GM18951 (cell line): ENCODE measurements around the gene STK32C.

Experiments used
- POLR2A ChIP-seq: IDR thresholded peaks from 4 replicates; pipeline ENCODE4 v1.6.1; 2011; ENCODE audit warnings: mild to moderate bottlenecking; ENCODE audit not compliant: insufficient read length, insufficient read depth; ENCODE audit errors: extremely low read depth
- in situ Hi-C: fragments of 300-500 bp; cut with MboI; formaldehyde crosslinking; loops from one replicate; pipeline ENCODE4 v1.12.0; 2022; ENCODE audit warnings: low sequenced_read_pairs, mixed read lengths, inconsistent platforms; ENCODE audit not compliant: unreplicated experiment

Gene STK32C

DNA sequence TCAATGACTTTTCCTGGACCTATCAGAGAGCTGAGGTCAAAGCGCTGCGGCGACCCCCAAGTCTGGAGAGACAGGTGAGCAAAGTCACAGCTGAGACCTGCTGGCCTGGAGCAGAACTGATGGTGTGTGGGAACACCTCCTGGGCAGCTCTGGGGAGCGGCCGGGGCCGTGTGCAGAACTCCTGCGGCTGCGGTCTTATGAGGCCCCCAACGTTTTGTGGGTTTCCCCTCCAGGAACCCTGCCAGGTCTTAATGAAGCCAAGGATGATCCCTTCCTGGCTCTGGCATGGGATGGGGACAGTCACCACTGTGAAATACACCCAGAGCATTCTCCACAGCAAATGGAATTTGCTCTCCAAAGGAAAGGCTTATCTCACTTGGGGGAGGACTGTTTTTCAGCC, 94.9 kb downstream of the STK32C start:
- no peak for TF ChIP-seq POLR2A
- in situ Hi-C loops = no loop called here

DNA sequence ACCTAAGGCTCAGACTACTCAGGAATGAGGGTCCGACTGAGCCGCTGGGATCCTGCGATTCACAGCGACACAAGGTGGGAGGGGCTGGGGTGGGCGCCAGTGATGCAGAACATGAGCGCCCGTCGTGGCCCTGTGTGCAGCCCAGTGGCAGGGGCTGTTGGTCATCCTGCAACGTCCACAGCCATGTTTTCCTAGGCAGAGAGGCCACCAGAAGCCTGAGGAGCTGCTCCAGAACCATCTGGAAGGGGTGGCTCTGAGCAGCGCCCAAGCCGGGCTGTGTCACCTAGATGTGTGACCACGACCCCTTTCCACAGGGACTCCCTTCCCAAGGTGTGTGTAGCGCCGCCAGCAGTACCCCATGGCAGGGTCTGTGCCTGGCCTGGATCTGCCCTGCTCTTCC, 96.5 kb downstream of the STK32C start:
- no peak for TF ChIP-seq POLR2A
- in situ Hi-C loops = no loop called here

DNA sequence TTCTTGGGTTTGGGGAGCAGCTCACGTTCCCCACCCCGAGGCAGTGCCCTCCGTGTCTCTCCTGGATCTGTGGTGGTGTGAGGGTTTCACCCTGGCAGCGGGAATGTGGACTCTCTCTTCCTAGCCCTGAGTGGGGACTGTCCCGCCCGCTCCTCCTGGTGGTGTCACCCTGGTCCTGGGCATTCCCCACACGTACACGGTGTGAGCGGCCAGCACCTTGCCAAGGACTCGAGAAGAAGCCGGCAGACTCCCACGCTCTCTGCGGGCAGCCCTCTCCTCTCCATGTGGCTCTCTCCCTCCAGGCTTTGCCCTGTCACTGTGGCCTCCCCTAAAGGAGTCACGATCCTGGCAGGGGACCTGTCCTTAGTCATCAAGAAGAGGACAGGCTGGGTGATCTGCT, 97.0 kb downstream of the STK32C start:
- no peak for TF ChIP-seq POLR2A
- in situ Hi-C loops = no loop called here

DNA sequence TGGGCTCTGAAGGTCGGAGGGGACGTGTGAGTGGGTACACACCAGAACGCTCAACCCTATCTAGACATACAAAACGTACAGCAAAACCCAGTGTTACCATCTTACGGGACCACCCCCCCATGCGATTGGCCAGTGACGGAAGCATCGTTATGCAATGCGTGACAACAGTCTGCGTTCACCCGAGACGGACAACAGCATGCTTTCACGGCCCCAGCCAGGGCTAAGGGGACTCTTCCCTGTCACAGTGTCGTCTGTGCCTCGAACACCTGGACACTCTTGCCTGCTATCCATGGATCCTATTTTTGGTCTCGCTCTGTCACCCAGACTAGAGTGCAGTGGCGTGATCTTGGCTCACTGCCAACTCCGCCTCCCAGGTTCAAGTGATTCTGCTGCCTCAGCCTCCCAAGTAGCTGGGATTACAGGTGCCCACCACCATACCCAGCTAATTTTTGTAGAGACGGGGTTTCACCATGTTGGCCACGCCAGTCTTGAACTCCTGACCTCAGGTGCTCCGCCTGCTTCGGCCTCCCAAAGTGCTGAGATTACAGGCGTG, 97.7 kb downstream of the STK32C start:
- in situ Hi-C loops = no loop called here
- TF ChIP-seq POLR2A = no peak

DNA sequence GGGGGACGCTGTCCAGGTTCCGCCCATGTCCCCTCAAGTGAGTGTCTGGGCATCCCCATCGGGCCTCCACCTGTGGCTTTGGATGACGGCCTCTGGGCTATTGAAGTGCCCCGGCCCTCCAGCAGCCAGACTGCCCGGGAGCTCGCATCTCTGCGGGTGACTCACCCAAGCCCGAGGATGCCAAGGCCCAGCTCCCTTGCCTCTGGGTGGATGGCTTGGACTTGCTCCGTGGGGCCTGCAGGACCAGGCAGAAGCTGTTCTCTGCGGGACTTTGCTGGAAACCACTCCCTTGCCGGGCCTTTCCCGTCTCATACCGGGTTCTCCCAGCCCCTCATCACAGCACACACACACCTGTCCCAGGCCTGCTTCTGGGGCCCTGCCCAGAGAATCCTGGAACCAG, 98.6 kb downstream of the STK32C start:
- no peak for TF ChIP-seq POLR2A
- in situ Hi-C loops = no loop called here

DNA sequence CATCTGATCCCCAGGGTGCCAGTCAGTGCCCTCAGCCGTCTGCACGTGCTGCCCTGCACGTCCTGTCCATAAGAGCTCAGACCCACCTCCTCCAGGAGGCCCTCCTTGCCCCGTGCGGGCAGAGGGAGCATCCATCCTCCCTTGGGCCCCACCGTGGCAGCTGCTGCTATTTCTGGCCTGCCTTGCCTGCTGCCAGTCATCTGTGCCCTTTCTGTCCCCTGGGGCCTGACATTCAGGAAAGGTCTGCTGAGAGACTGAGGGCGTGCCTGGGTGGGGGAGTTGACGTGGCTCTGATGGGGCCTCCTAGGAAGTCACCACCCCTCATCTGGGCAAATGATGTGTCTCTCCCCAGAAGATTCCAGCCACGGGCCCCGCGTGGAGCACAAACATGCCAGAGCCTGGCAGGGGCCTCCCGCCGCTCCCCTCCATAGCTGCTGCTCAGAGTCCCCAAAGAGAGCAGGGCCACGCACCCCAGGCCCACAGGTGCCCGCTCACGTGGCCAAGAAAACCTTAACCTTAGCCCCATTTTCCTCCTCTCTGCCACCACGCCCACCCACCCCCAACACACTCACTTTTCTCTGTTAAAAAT, 99.2 kb downstream of the STK32C start:
- TF ChIP-seq POLR2A = no peak
- in situ Hi-C loops = no loop called here

DNA sequence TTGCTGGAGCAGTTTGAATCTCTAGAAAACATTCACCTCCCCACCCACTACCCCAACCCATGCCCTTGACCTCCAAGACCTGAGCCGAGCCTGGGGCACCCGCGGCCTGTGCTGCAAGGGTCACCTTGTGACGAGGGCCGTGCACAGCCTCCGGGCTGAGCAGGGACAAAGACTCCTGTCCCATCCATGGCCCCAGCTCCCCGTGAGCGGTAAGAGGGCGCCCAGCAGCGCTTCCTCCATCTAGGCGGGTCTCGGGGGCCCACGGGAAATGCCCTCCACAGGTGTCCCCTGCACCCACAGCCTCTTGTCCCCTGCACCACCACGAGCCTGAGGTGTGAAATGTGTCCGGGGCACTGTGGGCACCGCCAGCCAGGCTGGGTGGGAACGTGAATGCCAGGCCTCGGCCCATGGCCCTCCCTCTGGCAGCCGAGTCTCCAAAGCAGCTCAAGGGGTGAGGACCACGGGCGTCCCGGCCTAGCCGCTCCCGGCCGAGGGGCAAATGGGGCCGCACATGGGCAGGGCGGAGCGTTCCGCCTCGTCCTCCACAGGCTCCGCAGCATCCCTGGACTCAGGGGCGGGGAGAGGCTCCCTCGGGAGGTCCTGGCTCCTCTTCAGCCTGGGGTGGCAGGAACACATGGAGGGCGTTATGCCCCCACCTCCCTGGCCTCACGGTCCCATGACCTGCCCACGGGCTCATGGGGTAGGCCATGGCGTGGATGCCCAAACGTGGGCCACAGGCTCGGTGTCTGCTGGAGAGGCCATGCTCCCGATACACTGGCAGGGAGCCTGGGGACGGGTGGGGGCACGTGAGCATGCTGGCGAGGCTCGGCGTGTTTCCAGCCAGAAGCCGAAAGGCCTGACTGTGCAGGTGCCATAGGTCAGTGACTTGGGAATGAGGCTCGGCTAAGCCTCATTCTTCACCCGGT, 100.0 kb downstream of the STK32C start:
- in situ Hi-C loops = no loop called here
- no peak for TF ChIP-seq POLR2A

DNA sequence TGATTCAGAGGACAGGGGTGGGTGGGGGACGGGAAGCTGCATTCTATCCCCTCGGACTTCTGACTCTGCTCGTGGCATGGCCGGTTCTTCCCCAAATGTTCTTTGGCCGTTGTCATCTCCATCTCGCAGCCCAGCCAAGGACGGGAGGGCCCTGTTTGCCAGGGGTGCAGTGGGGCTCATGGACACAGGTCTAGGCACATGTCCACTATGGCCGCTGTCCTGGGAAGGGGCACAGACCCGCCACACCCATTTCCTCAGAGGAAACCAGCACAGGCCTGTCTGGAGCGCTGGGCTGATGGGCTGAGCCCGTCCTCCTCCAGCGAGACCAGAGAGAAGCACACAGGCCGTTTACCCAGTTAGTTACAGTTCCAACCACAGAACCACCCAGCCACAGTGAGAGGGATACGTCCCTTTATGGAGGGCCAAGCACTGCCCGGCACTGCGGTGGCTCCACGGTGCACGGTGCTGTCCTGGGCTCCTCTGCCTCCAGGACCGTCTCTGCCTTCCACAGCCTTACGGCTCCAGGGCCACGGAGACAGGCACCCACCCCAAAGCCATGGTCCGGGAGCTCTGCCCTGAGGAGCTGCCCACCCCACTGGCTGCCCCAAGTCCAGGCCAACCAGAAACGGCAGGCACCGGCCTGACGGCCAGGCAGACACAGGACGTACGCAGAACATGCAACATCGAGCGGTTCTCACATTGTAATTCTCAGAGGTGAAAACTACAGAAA, 100.8 kb downstream of the STK32C start:
- TF ChIP-seq POLR2A = no peak
- in situ Hi-C loops = no loop called here

DNA sequence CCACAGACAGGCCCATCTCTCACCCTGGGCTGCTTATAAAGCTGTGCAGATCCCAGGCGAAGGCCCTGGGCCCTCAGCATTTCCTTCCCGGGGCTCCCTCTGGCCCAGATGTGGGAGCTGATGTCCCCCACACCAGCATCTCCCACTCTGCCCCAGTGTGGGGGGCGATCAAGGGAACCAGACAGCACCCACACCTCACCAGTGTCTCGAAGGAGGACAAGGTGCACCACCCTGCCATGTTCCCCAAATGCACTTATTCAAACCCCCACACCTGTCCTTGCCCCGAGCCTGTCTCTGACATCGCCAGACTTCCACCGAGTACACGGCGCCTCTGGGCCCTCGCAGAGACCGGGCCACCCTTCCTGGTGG, 101.4 kb downstream of the STK32C start:
- TF ChIP-seq POLR2A = no peak
- in situ Hi-C loops = no loop called here

DNA sequence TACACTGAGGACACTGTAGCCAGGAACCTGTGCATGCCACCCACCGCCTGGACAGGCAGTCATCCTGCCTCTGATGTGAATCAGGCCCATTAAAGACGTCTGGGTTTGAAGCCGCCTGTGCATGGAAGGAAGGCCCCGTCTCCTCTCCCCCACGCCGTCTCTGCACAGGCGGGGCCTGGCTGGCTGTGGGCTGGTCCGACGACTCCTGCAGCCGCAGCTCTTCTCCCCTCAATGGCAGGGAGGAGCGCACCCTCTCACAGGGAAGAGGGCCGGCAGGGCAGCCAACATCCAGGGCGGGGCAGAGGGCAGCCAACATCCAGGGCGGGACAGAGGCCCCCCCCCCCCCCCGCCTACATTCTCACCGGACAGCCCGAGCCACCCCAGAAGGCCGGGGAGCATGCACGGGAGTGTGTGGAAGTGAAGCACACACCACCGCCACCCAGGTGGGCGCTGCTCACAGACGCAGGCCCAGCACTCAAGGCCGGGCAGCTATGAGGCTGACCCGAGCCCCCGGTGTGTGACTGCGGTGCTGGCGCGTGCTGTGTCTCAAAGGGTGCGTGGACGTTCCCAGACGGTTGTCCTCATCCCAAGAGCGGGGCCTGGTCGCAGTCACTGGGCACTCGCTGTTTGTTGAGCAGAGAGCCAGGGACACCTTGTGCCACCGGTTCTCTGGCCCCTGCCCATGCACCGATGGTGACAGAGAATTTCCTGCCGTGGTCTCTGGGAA, 101.9 kb downstream of the STK32C start:
- in situ Hi-C loops = no loop called here
- TF ChIP-seq POLR2A = no peak

DNA sequence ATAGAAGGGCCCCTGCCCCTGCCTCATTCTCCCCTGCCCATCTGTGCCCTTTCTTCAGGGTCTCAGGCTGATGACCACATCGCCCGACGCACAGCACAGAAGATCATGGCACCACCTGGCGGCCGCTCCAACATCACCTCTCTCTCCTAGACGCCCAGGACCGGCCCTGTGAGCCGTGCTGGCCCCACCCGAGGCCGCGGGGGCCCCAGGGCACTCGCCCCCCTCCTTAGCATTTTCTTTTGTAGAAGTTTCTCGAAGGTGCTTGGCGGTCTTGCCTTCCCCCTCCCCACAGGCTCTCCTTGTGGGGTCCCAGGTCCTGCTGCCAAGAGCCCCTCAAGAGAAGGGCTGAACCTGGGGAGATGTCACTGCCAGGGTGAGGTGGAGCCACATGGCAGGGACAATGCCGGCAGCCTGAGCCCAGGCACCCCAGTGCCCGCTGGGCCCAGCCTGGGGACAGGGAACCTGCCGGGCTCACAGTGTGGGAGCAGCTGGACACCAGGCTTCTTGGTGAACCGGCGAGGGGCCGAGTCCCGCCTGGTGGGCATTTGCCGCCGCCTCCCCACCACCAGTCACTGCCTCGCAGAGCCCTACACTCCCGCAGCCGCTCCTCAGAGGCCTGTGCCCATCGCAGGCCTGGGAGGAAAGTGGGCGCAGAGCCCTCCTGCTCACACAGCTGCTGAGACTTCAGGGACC, 102.8 kb downstream of the STK32C start:
- in situ Hi-C loops = no loop called here
- no peak for TF ChIP-seq POLR2A

DNA sequence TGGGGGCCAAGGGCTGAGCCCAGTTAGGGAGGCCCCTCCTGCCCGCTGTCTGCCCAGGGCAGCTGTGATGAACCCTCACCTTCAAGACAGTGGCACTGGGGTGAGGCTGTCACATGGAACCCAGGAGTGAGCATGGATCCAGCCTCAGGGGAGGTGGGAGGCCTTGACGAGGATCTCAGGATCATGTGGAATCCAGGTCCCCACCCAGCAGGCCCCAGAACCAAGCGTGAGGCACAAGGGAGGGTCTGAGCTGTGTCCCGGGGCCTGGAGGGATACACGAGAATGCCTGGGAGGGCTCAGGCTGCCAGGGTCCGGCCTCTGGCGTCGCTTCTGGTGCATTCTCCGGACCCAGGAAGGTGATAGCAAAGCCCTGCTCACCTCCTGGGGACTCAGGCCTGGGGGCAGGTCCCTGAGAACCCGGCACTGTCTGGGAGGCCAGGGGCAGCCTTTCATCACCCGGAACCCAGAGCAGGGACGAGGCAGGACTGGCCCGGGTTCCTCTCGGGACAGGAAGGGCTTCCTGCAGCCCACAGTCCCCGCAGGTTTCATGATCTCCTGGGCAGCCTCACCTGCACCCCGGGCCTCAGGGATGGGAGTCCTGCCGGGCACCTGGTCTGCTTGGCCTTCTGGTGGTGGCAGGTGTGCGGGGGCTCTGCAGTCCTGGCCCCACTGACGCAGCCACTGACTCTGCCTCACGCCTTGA, 103.5 kb downstream of the STK32C start:
- no peak for TF ChIP-seq POLR2A
- in situ Hi-C loops = no loop called here
